H9 (cell line): Measurements from ENCODE around the gene ACACA. TPM values are rescaled to one million over a fixed set of nuclear protein-coding genes. Genes with fewer than 3 reads are reported as not detected.

Experiments used
- DNase-seq: peaks from one replicate; pipeline ENCODE4 v3.0.0-alpha.2; 2017
- H2AFZ ChIP-seq: one replicate; pipeline ENCODE4 v1.6.1; 2013; ENCODE audit warnings: mild to moderate bottlenecking, low read length, control low read depth, moderate library complexity
- H2AK5ac ChIP-seq: 2 replicates; pipeline ENCODE4 v1.6.1; 2013; ENCODE audit warnings: low read length, control low read depth, mixed read lengths; ENCODE audit not compliant: insufficient read length
- H2BK120ac ChIP-seq: one replicate; pipeline ENCODE4 v1.6.1; 2013; ENCODE audit warnings: low read depth, mild to moderate bottlenecking, low read length, control low read depth, inconsistent platforms; ENCODE audit not compliant: poor library complexity, severe bottlenecking
- H2BK12ac ChIP-seq: 2 replicates; pipeline ENCODE4 v1.6.1; 2013; ENCODE audit warnings: low read length, control low read depth, mixed read lengths, low read depth; ENCODE audit not compliant: insufficient read length
- H2BK15ac ChIP-seq: 2 replicates; pipeline ENCODE4 v1.6.1; 2013; ENCODE audit warnings: low read depth, low read length, control low read depth
- H2BK20ac ChIP-seq: one replicate; pipeline ENCODE4 v1.6.1; 2013; ENCODE audit warnings: low read depth, mild to moderate bottlenecking, low read length, control low read depth, inconsistent platforms; ENCODE audit not compliant: poor library complexity, severe bottlenecking
- H2BK5ac ChIP-seq: 2 replicates; pipeline ENCODE4 v1.6.1; 2013; ENCODE audit warnings: low read length, control low read depth, mixed read lengths; ENCODE audit not compliant: insufficient read length
- H3K14ac ChIP-seq: 2 replicates; pipeline ENCODE4 v1.6.1; 2013; ENCODE audit warnings: low read length, control low read depth; ENCODE audit not compliant: insufficient read depth
- H3K18ac ChIP-seq: 2 replicates; pipeline ENCODE4 v1.6.1; 2013; ENCODE audit warnings: low read depth, mild to moderate bottlenecking, mixed read lengths, low read length, control low read depth; ENCODE audit not compliant: insufficient read length
- H3K23ac ChIP-seq: 2 replicates; pipeline ENCODE4 v1.6.1; 2013; ENCODE audit warnings: low read length, control low read depth, mixed read lengths, low read depth; ENCODE audit not compliant: insufficient read length
- H3K23me2 ChIP-seq: 2 replicates; pipeline ENCODE4 v1.6.1; 2013; ENCODE audit warnings: low read depth, mild to moderate bottlenecking, mixed read lengths, low read length, control low read depth; ENCODE audit not compliant: insufficient read length, poor library complexity, severe bottlenecking
- H3K27ac ChIP-seq: 2 replicates; pipeline ENCODE4 v1.5.1; 2013; ENCODE audit warnings: low read length, control low read depth, mixed read lengths, low read depth; ENCODE audit not compliant: insufficient read length
- H3K27me3 ChIP-seq: 2 replicates; pipeline ENCODE4 v1.6.1; 2013; ENCODE audit warnings: low read length, control low read depth, inconsistent platforms; ENCODE audit not compliant: insufficient read depth
- H3K4ac ChIP-seq: 2 replicates; pipeline ENCODE4 v1.6.1; 2013; ENCODE audit warnings: low read depth, mild to moderate bottlenecking, control low read depth, inconsistent platforms, low read length, moderate library complexity
- H3K4me1 ChIP-seq: 2 replicates; pipeline ENCODE4 v1.6.1; 2013; ENCODE audit warnings: low read length, control low read depth, inconsistent platforms; ENCODE audit not compliant: insufficient read depth
- H3K4me2 ChIP-seq: 2 replicates; pipeline ENCODE4 v1.6.1; 2013; ENCODE audit warnings: low read length, control low read depth, mixed read lengths; ENCODE audit not compliant: insufficient read length, insufficient read depth
- H3K56ac ChIP-seq: 2 replicates; pipeline ENCODE4 v1.6.1; 2013; ENCODE audit warnings: low read depth, mild to moderate bottlenecking, mixed read lengths, low read length, control low read depth; ENCODE audit not compliant: insufficient read length
- H3K79me1 ChIP-seq: 2 replicates; pipeline ENCODE4 v1.6.1; 2013; ENCODE audit warnings: low read depth, mild to moderate bottlenecking, moderate library complexity, low read length, control low read depth, inconsistent platforms; ENCODE audit not compliant: insufficient read depth, poor library complexity, severe bottlenecking
- H3K79me2 ChIP-seq: 2 replicates; pipeline ENCODE4 v1.6.1; 2013; ENCODE audit warnings: low read length, control low read depth, inconsistent platforms; ENCODE audit not compliant: insufficient read depth
- H3K9ac ChIP-seq: 2 replicates; pipeline ENCODE4 v1.6.1; 2013; ENCODE audit warnings: low read length, control low read depth, mixed read lengths; ENCODE audit not compliant: insufficient read length; ENCODE audit errors: extremely low read depth
- H3K9me3 ChIP-seq: one replicate; pipeline ENCODE4 v1.6.1; 2013; ENCODE audit warnings: low read depth, low read length, inconsistent platforms; ENCODE audit not compliant: control insufficient read depth
- H3T11ph ChIP-seq: one replicate; pipeline ENCODE4 v1.6.1; 2013; ENCODE audit warnings: mild to moderate bottlenecking, low read length, control low read depth, inconsistent platforms
- H4K20me1 ChIP-seq: one replicate; pipeline ENCODE4 v1.6.1; 2013; ENCODE audit not compliant: control insufficient read depth, insufficient read length, insufficient read depth
- H4K5ac ChIP-seq: 2 replicates; pipeline ENCODE4 v1.6.1; 2013; ENCODE audit warnings: low read depth, mild to moderate bottlenecking, mixed read lengths, low read length, control low read depth; ENCODE audit not compliant: insufficient read length
- H4K8ac ChIP-seq: replicated peaks from 2 replicates; pipeline ENCODE4 v1.6.1; 2013; ENCODE audit warnings: low read length, control low read depth, mixed read lengths, low read depth; ENCODE audit not compliant: insufficient read length
- H4K91ac ChIP-seq: 2 replicates; pipeline ENCODE4 v1.6.1; 2013; ENCODE audit warnings: low read depth, mild to moderate bottlenecking, moderate library complexity, mixed read lengths, low read length, control low read depth; ENCODE audit not compliant: insufficient read length
- H3K27ac Mint-ChIP-seq, 3 experiments: 2 replicates in 2 of 3; 3 replicates in 1 of 3; pipeline ENCODE4 v1.8.0; 2020 to 2021; ENCODE audit warnings: mixed read lengths in 3 of 3, mild to moderate bottlenecking in 1 of 3, moderate library complexity in 1 of 3
- H3K27me3 Mint-ChIP-seq: 2 replicates; pipeline ENCODE4 v1.8.0; 2021; ENCODE audit warnings: low read depth, mild to moderate bottlenecking, moderate library complexity, mixed read lengths
- H3K36me3 Mint-ChIP-seq, 3 experiments: 2 replicates in 2 of 3; 3 replicates in 1 of 3; pipeline ENCODE4 v1.8.0; 2020 to 2021; ENCODE audit warnings: low read depth in 3 of 3, mixed read lengths in 3 of 3; ENCODE audit not compliant: insufficient read depth in 1 of 3
- H3K4me1 Mint-ChIP-seq, 2 experiments: 2 replicates each; pipeline ENCODE4 v1.8.0; 2020; ENCODE audit warnings: mixed read lengths in 2 of 2
- H3K4me3 Mint-ChIP-seq, 2 experiments: 2 replicates in 1 of 2; 3 replicates in 1 of 2; pipeline ENCODE4 v1.8.0; 2020 to 2021; ENCODE audit warnings: mild to moderate bottlenecking in 2 of 2, mixed read lengths in 2 of 2, moderate library complexity in 1 of 2
- H3K9me3 Mint-ChIP-seq, 2 experiments: 2 replicates in 1 of 2; 3 replicates in 1 of 2; pipeline ENCODE4 v1.8.0; 2020; ENCODE audit warnings: mild to moderate bottlenecking in 2 of 2, mixed read lengths in 2 of 2, moderate library complexity in 1 of 2
- WGBS: extraction: QIAGEN DNeasy Blood & Tissue Kit; methylation state at CpG from one replicate; pipeline ENCODE4 v1.1.7; 2013; ENCODE audit warnings: missing lambda C conversion rate, low lambda C conversion rate, mixed read lengths; ENCODE audit not compliant: insufficient read length; ENCODE audit errors: extremely low coverage; 5-methylcytosine and 5-hydroxymethylcytosine counted together
- total RNA-seq: library from RNA; stranded (reverse); gene quantifications from 2 replicates; pipeline ENCODE4 v1.2.1, GENCODE V29; 2021
- TF ChIP-seq, protein P1 (sequence below): fragments of 200-600 bp; sonication (generic); conservative IDR thresholded peaks from 3 replicates; pipeline ENCODE4 v1.8.0; 2021; ENCODE audit warnings: antibody characterized with exemption, mild to moderate bottlenecking

ACACA gene
- total RNA-seq, 1 experiment from 2014 or later, result 135 TPM

GRCh38 chr17:37368577-37368976 lies 38.1 kb downstream of the ACACA start:
- H3K36me3 Mint-ChIP-seq, result no peaks in the 10 kb centered on the region; a peak in 1 of 7 replicates

More at GRCh38 chr17:37368577-37368976, 38.1 kb downstream of the ACACA start:
- TF ChIP-seq, protein P1, sequence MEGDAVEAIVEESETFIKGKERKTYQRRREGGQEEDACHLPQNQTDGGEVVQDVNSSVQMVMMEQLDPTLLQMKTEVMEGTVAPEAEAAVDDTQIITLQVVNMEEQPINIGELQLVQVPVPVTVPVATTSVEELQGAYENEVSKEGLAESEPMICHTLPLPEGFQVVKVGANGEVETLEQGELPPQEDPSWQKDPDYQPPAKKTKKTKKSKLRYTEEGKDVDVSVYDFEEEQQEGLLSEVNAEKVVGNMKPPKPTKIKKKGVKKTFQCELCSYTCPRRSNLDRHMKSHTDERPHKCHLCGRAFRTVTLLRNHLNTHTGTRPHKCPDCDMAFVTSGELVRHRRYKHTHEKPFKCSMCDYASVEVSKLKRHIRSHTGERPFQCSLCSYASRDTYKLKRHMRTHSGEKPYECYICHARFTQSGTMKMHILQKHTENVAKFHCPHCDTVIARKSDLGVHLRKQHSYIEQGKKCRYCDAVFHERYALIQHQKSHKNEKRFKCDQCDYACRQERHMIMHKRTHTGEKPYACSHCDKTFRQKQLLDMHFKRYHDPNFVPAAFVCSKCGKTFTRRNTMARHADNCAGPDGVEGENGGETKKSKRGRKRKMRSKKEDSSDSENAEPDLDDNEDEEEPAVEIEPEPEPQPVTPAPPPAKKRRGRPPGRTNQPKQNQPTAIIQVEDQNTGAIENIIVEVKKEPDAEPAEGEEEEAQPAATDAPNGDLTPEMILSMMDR, result no peak
- Mint-ChIP-seq H3K9me3 (no peaks in the 10 kb centered on the region), H3K4me3 (no peak overlapping the region), H3K27me3 (no peaks in the 10 kb centered on the region), H3K27ac (no peak overlapping the region), H3K4me1 (peaks cover 0 to 6% of the 10 kb centered on the region in 2 experiments; a peak in 1 of 4 replicates)
- H3K79me1 ChIP-seq, result no peaks in the 10 kb centered on the region
- H2BK15ac ChIP-seq, result no peak overlapping the region
- H2AK5ac ChIP-seq, result no peak overlapping the region
- H3K27me3 ChIP-seq, result no peaks in the 10 kb centered on the region
- H3K9ac ChIP-seq, result no peak overlapping the region
- H3K18ac ChIP-seq, result no peak overlapping the region
- no peak overlapping the region for H3K14ac ChIP-seq
- H3T11ph ChIP-seq, result no peak overlapping the region
- H3K4me2 ChIP-seq, result no peak overlapping the region
- no peaks in the 10 kb centered on the region; the same call in 1 of the 2 replicates for H3K4me1 ChIP-seq
- no peak overlapping the region for H2BK12ac ChIP-seq
- H2AFZ ChIP-seq, result no peak overlapping the region
- no peak overlapping the region for H2BK5ac ChIP-seq
- H4K5ac ChIP-seq, result no peak overlapping the region
- no peak overlapping the region for H3K23ac ChIP-seq
- no peaks in the 10 kb centered on the region for H3K9me3 ChIP-seq
- no peak overlapping the region for H3K4ac ChIP-seq
- H2BK20ac ChIP-seq, result no peak overlapping the region
- no peaks in the 10 kb centered on the region for H3K79me2 ChIP-seq
- H4K91ac ChIP-seq, result no peak overlapping the region
- no peak for DNase-seq
- H4K20me1 ChIP-seq, result no peaks in the 10 kb centered on the region
- no peaks in the 10 kb centered on the region for H3K23me2 ChIP-seq
- no CpG with 5 or more reads among the region's 3 CpGs for WGBS
- H2BK120ac ChIP-seq, result no peak overlapping the region
- H3K27ac ChIP-seq, result no peak overlapping the region
- no peak overlapping the region for H4K8ac ChIP-seq
- H3K56ac ChIP-seq, result no peak overlapping the region
